Measurements from ENCODE around the gene OR4N2.
"Not testable (repeated sequence)": the region's sequence is repeated elsewhere in the genome, so short reads cannot be mapped to it uniquely, and the experiment has no call there.

Gene OR4N2, protein sequence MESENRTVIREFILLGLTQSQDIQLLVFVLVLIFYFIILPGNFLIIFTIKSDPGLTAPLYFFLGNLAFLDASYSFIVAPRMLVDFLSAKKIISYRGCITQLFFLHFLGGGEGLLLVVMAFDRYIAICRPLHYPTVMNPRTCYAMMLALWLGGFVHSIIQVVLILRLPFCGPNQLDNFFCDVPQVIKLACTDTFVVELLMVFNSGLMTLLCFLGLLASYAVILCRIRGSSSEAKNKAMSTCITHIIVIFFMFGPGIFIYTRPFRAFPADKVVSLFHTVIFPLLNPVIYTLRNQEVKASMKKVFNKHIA

DNA sequence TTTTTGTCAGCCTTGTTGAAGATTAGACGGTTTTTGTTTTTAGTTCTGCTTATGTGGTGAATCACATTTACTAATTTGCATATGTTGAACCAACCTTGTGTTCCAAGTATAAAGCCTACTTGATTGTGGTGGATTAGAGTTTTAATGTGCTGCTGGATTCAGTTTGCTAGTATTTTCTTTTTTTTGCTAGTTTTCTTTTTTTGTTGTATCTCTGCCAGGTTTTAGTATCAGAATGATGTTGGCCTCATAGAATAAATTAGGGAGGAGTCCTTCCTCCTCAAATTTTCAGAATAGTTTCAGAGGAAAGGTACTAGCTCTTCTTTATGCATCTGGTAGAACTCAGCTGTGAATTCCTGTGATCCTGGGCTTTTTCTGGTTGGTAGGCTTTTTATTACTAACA, at the start of gene OR4N2:
Gene OR4N2, plus strand, starts transcription at position 301 of the 400 bp plus-strand sequence. CDS start 23,679 bp downstream, outside the sequence.
- DNase-seq (ENCODE audit: low spot score), result not testable (repeated sequence)

DNA sequence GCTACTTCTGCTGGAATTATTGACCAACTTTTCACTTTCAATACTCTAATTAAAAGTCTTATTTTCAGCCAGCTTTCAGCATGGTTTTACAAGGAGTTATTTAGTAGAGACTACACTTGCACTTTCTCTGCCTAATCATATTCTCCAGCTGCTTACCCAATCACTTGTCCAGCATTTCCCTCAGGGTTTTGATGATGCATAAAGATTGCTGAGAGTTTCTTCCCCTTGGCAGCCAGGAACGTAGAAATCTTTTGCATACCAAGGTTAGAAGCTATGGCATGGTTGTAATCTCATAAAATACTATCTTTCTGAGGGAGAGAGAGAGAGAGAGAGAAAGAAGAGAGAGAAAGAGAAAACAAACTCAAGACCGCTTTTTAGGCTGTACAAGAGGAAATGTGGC, 49.4 kb upstream of the OR4N2 start:
- no peak for DNase-seq (ENCODE audit: low spot score)

DNA sequence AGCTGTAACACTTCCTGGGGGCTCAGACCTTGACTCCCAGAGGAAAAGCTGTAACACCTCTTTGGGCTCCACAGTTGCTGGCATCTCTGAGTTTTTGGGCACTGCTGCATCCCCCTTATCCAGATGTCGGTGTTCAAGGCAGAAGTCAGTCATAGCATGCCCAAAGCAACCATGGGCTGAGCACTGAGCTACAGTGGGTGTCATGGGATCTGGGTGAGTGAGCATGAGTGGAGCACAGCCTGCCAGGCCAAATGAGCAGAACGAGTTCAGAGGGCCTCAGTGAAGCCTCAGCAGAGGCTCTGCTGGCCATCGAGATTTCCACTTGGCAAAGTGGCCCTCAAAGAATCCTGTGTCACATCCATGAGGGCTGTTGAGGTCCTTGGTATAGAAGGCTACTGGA, 32.1 kb upstream of the OR4N2 start:
- DNase-seq (ENCODE audit: low spot score), result not testable (repeated sequence)

DNA sequence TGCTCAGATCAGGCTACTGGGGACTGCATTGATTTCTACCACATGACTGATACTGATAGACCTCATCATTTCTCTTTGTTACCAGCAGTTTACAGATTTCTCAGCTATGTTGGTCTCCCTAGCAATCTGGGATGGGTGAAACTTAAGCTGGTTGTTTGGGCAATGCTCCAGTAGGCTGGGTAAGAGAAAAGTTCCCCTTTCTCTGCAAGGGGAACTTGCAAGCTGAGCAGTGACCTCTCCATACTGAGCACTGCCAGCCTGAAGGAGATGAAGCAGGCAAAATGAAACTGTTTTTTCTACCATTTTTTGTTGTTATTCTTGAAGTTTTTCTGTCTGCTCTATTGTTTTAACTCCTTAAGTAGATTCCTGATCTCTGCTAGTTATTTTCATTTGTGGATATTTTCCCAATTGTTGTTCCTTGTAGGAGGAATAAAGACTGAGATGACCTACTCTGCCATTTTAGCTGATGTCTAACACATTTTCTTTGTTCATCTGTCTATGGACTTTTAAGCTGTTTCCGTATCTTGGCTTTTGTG, 31.6 kb upstream of the OR4N2 start:
- no peak for DNase-seq (ENCODE audit: low spot score)

DNA sequence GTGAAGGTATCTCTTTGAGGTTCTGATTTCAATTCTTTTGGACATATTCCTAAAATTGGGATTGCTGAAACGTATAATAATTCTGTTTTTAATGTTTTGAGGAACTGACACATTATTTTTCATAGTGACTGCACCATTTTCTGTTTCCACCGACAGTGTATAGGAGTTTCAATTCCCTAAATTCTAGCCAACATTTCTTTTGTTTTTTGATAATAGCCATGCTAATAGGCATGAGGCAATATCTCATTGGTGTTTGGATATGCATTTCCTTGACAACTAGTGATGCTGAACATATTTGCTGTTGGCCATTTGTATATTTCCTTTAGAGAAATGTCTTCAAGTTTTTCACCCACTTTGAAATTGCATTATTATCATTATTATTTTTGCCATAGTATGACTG, 31.1 kb upstream of the OR4N2 start:
- not testable (repeated sequence) for DNase-seq (ENCODE audit: low spot score)

DNA sequence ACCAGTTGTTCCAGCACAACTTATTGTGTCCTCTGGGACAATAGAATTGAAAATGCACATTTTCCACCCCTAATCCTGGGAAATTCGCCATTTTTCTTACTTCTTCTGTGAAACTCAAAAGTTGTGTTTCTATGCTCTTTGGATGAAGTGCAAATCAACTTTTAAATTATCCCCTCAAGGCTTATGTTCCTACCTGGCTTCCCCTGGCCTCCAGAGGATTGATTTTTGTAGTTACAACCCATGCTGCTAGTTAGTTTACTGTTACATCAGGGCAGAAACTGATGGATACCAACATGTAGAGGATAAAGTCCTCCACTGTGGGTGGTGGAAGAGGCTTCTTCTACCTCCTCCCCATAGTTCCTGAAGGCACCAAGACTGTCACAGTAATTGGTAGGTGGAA, 30.4 kb upstream of the OR4N2 start, which contains the start of gene OR4M1:
Gene OR4M1, plus strand, starts transcription at position 301 of the 400 bp plus-strand sequence. CDS start 6,819 bp downstream, outside the sequence.
- not testable (repeated sequence) for DNase-seq (ENCODE audit: low spot score)

DNA sequence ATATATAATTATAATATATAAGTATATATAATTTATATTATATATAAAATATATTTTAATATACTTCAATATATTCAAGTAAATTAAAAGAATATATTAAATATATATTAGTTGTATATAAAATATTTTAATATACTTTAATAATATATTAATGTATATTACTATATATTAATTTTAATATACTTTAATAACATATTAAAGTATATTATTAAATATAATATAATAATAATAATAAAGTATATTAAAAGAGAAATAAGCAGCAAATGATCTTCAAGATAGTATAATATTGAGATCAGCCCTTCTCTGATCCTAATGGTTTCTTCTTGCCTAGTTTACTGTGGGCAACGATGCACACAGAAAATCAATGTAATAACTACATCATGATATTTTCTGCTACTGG, 28.0 kb upstream of the OR4N2 start:
- DNase-seq (ENCODE audit: low spot score), result no peak

DNA sequence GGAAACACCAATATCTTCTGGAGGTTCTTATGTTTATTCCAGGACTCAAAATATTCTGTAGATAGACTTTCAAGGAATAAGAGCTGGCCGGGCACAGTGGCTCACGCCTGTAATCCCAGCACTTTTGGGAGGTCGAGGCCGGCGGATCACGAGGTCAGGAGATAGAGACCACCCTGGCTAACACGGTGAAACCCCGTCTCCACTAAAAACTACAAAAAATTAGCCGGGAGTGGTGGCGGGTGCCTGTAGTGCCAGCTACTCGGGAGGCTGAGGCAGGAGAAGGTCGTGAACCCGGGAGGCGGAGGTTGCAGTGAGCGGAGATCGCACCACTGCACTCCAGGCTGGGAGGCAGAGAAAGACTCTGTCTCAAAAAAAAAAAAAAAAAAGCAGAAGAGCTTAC, 17.7 kb upstream of the OR4N2 start:
- DNase-seq (ENCODE audit: low spot score), result not testable (repeated sequence)

DNA sequence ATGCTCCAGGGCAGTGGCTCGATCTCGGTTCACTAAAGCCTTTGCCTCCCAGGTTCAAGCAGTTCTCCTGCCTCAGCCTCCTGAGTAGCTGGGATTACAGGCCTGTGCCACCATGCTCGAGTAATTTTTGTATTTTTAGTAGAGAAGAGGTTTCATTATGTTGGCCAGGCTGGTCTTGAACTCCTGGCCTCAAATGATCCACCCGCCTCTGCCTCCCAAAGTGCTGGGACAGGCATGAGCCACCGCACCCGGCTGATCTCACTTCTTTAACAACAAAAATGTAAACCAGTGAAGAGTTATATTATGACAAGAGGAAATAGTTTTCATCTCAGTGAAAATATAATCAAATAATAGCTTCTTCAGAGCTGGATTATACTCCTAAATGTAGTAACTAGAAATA, 16.3 kb upstream of the OR4N2 start:
- DNase-seq (ENCODE audit: low spot score), result not testable (repeated sequence)

DNA sequence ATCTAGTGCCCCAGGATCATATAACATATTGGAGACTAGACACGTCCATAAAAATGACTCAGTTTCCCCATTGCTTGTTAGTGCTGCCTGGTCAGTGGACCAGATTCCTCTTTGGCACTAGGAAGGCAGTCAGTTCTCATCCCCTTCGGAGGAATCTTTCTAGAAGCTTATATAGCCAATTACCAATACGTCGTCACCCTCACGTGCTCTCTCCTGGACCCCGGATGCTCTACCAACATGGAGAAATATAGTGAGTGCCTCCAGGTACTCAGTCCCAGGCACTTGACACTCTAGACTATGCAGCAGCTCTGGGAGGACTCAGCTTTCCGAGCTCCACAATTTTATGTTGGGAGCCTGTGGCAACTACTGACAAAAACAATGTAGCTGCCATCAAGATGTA, 15.4 kb upstream of the OR4N2 start:
- not testable (repeated sequence) for DNase-seq (ENCODE audit: low spot score)

DNA sequence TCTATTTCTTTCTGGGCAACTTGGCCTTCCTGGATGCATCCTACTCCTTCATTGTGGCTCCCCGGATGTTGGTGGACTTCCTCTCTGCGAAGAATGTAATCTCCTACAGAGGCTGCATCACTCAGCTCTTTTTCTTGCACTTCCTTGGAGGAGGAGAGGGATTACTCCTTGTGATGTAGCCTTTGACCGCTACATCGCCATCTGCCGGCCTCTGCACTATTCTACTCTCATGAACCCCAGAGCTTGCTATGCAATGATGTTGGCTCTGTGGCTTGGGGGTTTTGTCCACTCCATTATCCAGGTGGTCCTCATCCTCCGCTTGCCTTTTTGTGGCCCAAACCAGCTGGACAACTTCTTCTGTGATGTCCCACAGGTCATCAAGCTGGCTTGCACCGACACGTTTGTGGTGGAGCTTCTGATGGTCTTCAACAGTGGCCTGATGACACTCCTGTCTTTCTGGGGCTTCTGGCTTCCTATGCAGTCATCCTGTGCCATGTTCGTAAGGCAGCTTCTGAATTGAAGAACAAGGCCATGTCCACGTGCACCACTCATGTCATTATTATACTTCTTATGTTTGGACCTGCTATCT, 7.0 kb upstream of the OR4N2 start:
- not testable (repeated sequence) for DNase-seq (ENCODE audit: low spot score)

DNA sequence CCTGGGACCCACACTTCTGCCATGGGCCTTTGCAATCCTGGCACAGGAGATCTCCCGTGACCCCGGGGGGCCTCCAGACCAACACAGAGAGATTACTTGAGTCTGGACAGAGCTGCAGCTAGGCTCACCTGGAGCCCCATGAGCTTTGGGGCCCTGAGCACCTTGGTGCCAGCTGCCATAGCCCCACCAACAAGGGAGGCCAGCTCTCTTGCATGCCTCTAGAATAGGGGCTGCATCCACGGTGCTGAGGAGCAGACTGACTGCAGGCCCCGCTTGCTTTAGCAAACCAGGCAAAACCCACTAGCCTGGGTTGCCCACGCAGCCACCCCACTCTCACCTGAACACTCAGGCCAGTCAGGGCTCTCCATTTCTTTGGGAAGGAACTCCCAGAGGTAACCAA, 3.7 kb upstream of the OR4N2 start:
- DNase-seq (ENCODE audit: low spot score), result no peak

DNA sequence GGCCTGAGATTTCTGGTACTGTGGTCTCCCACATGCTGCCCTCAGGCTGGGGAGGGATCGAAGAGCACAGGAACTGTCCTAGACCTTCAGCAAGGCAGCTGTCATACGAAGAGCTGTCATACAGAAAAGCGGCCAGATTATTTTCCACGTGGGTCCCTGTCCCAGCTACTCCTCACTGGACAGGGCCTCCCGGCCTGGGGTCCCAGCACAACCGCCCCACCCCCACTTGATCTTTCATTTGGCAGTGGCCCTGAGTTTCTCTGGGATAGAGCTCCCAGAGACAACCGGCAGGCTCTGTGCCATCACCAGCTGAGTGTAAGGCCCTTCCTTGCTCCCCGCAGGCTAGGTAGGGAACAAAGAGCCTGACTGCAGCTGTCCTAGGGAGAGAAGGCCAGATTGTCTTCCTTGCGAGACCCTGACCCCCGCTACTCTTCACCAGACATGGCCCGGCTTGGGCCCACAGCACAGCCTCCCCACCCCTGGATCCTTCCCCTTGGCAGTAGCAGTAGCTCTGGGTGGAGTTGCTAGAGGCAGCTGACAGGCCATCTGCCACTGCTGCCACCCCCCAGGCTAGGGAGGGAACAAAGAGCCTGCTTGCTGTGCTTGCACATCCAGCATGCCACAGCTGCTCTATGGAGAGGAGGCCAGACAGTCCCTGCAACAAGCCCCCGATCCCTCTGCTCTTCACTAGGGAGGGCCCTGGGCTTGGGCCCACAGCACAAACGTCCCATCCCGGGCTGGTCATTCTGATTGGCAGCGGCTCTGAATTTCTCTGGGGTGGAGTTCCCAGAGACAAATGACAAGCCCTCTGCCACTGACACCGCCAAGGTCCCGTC, 3.1 kb upstream of the OR4N2 start:
- DNase-seq (ENCODE audit: low spot score), result no peak

DNA sequence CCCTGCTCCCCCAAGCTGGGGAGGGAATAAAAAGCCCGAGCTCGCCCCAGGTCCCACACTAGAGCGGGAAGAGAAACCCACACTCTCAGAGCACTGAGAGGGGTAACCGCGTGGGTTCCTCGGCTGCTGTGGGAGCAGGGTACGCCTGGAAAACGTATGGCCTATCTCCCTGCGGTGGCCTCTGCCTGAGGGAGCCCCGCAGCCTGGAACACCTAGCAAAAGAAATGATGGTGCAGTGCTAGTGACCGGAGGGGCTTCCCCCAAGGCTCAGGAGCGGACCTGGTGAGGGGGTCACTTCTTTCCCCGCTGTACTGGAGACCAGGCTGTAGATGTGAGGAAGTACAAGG, 2.5 kb upstream of the OR4N2 start:
- no peak for DNase-seq (ENCODE audit: low spot score)

DNA sequence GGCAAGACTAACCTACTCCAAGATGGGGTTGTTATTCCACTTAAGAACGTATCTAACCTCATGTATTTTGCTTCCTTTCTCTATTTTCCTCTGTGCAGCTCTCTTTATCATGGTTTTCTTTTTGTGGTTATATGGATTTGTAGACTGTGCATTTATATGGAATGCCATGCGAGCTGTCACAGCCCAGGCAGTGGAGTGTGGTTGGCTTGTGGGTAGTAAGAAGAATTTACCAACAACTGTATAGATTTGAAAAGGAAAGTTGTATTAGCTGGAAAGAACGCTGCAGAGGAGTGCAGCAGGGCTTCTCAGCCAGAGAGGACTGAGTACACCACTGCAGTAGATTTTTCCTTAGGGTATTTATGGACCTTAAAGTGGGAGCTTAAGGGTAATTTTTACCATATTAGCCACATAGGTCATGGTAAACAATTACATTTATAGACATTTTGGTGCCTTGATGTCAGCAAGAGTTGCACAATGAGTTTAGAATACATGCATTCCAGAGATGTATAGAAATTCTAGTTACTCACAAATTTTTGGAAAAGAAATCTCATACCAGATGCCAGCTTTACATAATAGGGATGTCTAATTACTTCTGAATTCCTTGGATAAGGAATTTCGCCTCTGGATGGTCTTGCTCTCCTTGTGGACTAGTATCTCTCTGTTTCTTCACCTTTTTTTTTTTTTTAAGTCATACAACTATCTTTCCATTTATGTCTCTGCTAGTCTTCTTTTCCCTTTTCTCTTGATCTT, 9.8 kb downstream of the OR4N2 start:
- not testable (repeated sequence) for DNase-seq (ENCODE audit: low spot score)

DNA sequence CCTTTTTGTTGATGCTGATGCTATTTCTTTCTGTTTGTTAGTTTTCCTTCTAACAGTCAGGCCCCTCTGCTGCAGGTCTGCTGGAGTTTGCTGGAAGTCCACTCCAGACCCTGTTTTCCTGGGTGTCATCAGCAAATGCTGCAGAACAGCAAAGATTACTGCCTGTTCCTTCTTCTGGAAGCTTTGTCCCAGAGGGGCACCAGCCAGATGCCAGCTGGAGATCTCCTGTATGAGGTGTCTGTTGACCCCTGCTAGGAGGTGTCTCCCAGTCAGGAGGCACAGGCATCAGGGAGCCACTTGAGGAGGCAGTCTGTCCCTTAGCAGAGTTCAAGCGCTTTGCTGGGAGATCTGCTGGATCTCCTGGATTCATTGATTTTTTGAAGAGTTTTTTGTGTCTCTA, 16.3 kb downstream of the OR4N2 start:
- not testable (repeated sequence) for DNase-seq (ENCODE audit: low spot score)

DNA sequence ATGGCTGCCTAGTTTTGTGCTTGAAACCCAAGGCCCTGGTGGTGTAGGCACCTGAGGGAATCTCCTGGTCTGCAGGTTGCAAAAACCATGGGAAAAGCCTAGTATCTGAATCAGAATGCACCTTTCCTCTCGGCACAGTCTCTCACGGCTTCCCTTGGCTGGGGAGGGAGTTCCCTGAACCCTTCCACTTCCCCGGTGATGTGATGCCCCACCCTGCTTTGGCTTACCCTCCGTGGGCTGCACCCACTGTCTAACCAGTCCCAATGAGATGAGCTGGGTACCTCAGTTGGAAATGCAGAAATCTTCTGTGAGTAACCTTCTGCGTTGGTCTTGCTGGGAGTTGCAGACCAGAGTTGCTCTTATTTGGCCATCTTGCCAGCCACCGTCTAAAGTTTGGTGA, 17.4 kb downstream of the OR4N2 start:
- DNase-seq (ENCODE audit: low spot score), result not testable (repeated sequence)

DNA sequence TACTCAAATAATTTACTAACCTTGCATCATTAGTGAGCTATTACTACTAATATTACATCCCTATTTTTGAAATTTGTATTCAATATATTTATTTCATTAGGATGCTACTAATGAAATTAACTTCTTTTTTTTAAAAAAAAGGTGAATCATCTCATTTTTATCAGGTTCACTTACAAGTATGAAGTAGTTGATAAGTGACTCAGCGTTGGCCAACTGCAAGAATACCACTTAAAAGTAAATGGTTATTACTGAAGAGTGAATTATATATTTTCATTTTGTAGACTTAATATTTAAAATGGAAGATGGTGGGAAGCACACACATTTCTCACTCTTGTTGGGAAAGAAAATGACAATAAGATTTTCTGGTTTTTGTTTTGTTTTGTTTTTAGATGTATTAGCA, 19.6 kb downstream of the OR4N2 start:
- no peak for DNase-seq (ENCODE audit: low spot score)

DNA sequence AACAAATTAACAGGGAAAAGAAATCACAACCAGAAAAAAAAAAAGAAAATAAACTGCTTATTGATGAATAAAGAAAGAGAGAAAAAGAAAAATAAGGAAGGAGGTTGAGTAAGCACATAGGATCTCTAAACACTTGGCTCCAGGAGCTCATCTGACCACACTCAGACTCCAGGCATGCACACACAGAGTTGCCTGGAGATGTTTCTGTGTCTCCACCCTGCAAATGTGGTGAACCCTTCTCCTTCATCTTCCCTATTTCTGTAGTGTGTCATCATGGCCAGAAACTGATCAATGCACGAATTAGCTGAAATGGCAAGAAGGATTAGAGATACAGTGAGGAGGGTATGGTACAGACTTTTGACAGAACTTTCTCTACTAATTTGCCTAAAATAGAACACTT, 20.2 kb downstream of the OR4N2 start:
- DNase-seq (ENCODE audit: low spot score), result no peak

DNA sequence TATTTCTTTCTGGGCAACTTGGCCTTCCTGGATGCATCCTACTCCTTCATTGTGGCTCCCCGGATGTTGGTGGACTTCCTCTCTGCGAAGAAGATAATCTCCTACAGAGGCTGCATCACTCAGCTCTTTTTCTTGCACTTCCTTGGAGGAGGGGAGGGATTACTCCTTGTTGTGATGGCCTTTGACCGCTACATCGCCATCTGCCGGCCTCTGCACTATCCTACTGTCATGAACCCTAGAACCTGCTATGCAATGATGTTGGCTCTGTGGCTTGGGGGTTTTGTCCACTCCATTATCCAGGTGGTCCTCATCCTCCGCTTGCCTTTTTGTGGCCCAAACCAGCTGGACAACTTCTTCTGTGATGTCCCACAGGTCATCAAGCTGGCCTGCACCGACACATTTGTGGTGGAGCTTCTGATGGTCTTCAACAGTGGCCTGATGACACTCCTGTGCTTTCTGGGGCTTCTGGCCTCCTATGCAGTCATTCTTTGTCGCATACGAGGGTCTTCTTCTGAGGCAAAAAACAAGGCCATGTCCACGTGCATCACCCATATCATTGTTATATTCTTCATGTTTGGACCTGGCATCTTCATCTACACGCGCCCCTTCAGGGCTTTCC, 24.2 kb downstream of the OR4N2 start:
- not testable (repeated sequence) for DNase-seq (ENCODE audit: low spot score)

DNA sequence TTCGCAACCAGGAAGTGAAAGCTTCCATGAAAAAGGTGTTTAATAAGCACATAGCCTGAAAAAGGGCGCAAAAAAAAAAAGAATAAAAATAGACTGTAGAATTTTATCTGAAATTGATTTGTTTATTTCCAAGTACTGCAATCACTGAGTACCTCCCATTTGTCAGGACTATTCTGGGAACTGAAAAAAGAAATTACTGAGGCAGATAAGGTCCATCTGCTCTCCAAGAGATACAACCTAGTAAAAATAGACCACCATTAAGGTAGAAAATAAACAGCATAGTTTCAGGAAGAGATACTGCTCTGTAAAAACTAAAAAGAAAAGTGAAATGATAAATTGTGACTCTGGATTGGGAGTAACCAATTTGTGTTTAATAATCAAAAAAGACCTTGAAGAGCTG, 24.7 kb downstream of the OR4N2 start:
- no peak for DNase-seq (ENCODE audit: low spot score)
